ENCODE results near the gene PLXND1.

Gene PLXND1

GRCh38 chr3:129593230-129593594, 13.3 kb downstream of the PLXND1 start:
- Histone ChIP-seq H3K9me3 (ENCODE audit: insufficient read depth, low read depth, low read length) (no peaks in the 10 kb centered on the region), H3K36me3 (ENCODE audit: insufficient read depth, low read length) (peaks cover 15% of the 10 kb centered on the region; the same call in 1 of the 2 replicates), H3K9ac (ENCODE audit: low read depth, low read length, poor library complexity, severe bottlenecking) (peak overlapping the region; percentile 70), H3K4me1 (ENCODE audit: insufficient read depth, low read length, poor library complexity, severe bottlenecking) (peaks cover 69% of the 10 kb centered on the region), H3K4me3 (ENCODE audit: low read length, poor library complexity, severe bottlenecking) (peak overlapping the region; percentile 51), H3F3A (ENCODE audit: low read depth) (peaks cover 23% of the 10 kb centered on the region), H3K4me2 (ENCODE audit: low read depth, low read length, poor library complexity, severe bottlenecking) (peak overlapping the region; percentile 64), H3K9me2 (replicated peaks; ENCODE audit: low read depth, low read length) (no peaks in the 10 kb centered on the region), H3K27me3 (ENCODE audit: insufficient read depth, low read length, poor library complexity, severe bottlenecking) (no peaks in the 10 kb centered on the region), H4K20me1 (ENCODE audit: insufficient read depth, low read length, poor library complexity, severe bottlenecking) (peaks cover 15% of the 10 kb centered on the region), H2AFZ (ENCODE audit: low read length) (no peak overlapping the region), H3K79me2 (ENCODE audit: insufficient read depth, low read length) (peaks cover 85% of the 10 kb centered on the region)
- no peak for TF ChIP-seq EZH2phosphoT487 (IDR thresholded peaks at IDR 0.05; ENCODE audit: borderline replicate concordance)
- TF ChIP-seq, protein P1, sequence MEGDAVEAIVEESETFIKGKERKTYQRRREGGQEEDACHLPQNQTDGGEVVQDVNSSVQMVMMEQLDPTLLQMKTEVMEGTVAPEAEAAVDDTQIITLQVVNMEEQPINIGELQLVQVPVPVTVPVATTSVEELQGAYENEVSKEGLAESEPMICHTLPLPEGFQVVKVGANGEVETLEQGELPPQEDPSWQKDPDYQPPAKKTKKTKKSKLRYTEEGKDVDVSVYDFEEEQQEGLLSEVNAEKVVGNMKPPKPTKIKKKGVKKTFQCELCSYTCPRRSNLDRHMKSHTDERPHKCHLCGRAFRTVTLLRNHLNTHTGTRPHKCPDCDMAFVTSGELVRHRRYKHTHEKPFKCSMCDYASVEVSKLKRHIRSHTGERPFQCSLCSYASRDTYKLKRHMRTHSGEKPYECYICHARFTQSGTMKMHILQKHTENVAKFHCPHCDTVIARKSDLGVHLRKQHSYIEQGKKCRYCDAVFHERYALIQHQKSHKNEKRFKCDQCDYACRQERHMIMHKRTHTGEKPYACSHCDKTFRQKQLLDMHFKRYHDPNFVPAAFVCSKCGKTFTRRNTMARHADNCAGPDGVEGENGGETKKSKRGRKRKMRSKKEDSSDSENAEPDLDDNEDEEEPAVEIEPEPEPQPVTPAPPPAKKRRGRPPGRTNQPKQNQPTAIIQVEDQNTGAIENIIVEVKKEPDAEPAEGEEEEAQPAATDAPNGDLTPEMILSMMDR (conservative IDR thresholded peaks at IDR 0.05; ENCODE audit: low read length) = peak; percentile 57

DNA sequence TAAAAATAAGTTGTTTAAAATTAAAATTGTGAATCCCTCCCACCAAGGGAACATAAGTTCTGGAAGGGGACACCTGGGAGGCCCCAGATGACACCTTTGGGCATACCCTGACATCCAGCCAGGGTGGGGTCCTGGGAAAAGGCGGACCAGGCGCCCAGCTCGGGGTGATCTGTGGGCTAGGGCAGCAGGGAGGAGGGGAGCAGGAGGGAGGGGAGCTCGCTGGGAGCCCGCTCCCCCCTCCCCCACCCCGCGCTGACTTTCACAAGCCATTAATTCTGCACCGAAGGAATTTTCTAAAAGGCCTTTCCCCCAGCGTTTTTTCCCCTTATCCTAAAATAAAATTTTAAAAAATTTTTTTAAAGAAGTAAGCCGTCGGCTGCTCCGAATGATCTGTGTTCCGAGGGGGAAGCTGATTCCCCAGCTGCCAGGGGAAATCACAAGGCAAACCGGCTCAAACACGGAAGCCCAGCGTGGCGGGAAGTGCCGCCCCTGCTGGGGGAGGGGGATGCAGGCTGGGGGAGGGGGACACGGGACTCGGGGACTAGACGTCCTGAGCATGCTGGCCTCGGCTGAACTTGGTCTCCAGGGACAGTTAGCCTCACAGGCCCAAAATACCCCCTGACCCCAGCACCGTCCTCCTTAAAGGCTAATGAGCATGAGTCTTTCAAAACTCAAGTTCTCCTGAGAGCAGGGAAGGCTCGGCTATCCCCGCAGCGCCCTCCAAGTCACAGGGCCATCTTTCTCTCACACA, 13.9 kb downstream of the PLXND1 start:
- Histone ChIP-seq H3K79me2 (ENCODE audit: insufficient read depth, low read length) (peaks cover 78% of the 10 kb centered on the region), H3K4me2 (ENCODE audit: low read depth, low read length, poor library complexity, severe bottlenecking) (peak overlapping the region; percentile 64), H4K20me1 (ENCODE audit: insufficient read depth, low read length, poor library complexity, severe bottlenecking) (peaks cover 15% of the 10 kb centered on the region), H3K4me3 (ENCODE audit: low read length, poor library complexity, severe bottlenecking) (peak overlapping the region; percentile 51), H2AFZ (ENCODE audit: low read length) (no peak overlapping the region), H3K9me3 (ENCODE audit: insufficient read depth, low read depth, low read length) (no peaks in the 10 kb centered on the region), H3K36me3 (ENCODE audit: insufficient read depth, low read length) (peaks cover 22% of the 10 kb centered on the region; the same call in 1 of the 2 replicates), H3K9ac (ENCODE audit: low read depth, low read length, poor library complexity, severe bottlenecking) (peak overlapping the region; percentile 70), H3F3A (ENCODE audit: low read depth) (peaks cover 23% of the 10 kb centered on the region), H3K27me3 (ENCODE audit: insufficient read depth, low read length, poor library complexity, severe bottlenecking) (no peaks in the 10 kb centered on the region), H3K9me2 (replicated peaks; ENCODE audit: low read depth, low read length) (no peaks in the 10 kb centered on the region), H3K4me1 (ENCODE audit: insufficient read depth, low read length, poor library complexity, severe bottlenecking) (peaks cover 63% of the 10 kb centered on the region)
- TF ChIP-seq, protein P1 (conservative IDR thresholded peaks at IDR 0.05; ENCODE audit: low read length) = no peak
- no peak for TF ChIP-seq EZH2phosphoT487 (IDR thresholded peaks at IDR 0.05; ENCODE audit: borderline replicate concordance)

DNA sequence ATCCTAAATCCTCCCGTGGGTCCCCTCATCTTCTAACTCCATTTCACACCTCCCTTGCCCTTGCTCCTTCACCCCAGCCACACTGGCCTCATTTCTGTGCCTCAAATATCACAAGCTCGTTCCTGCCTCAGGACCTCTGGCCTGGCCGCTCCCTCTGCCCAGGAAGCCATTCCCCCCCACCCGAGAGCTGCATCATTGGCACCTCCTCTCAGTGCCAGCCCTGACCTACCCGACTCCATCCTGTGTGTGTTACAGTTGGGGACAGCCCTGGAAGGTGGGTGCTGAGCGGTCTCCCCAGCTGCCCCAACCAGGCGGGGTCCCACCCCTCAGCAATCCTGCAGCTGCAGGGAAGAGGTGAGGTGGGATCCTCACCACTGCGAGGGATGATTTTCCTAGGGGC, 14.5 kb downstream of the PLXND1 start:
- no peak overlapping the region for H2AFZ ChIP-seq (ENCODE audit: low read length)

More for the DNA sequence above, 14.5 kb downstream of the PLXND1 start:
- Histone ChIP-seq H3K4me2 (ENCODE audit: low read depth, low read length, poor library complexity, severe bottlenecking) (peak overlapping the region; percentile 64), H3F3A (ENCODE audit: low read depth) (peaks cover 23% of the 10 kb centered on the region), H3K9ac (ENCODE audit: low read depth, low read length, poor library complexity, severe bottlenecking) (peak overlapping the region; percentile 70), H3K9me3 (ENCODE audit: insufficient read depth, low read depth, low read length) (no peaks in the 10 kb centered on the region), H3K4me3 (ENCODE audit: low read length, poor library complexity, severe bottlenecking) (no peak overlapping the region), H3K36me3 (ENCODE audit: insufficient read depth, low read length) (peaks cover 28% of the 10 kb centered on the region; the same call in 1 of the 2 replicates), H3K4me1 (ENCODE audit: insufficient read depth, low read length, poor library complexity, severe bottlenecking) (peaks cover 57% of the 10 kb centered on the region), H3K79me2 (ENCODE audit: insufficient read depth, low read length) (peaks cover 72% of the 10 kb centered on the region), H4K20me1 (ENCODE audit: insufficient read depth, low read length, poor library complexity, severe bottlenecking) (peaks cover 15% of the 10 kb centered on the region), H3K27me3 (ENCODE audit: insufficient read depth, low read length, poor library complexity, severe bottlenecking) (no peaks in the 10 kb centered on the region), H3K9me2 (replicated peaks; ENCODE audit: low read depth, low read length) (no peaks in the 10 kb centered on the region)
- TF ChIP-seq, protein P1 (conservative IDR thresholded peaks at IDR 0.05; ENCODE audit: low read length) = no peak
- no peak for TF ChIP-seq EZH2phosphoT487 (IDR thresholded peaks at IDR 0.05; ENCODE audit: borderline replicate concordance)
